ENCODE measurements around the gene DVL1.

DVL1 gene

GRCh38 chr1:1335792-1336248 lies 13.4 kb downstream of the DVL1 start:
- TF ChIP-seq EGR1 (IDR thresholded peaks at IDR 0.05) = no peak
- no peak for TF ChIP-seq TAF1 (IDR thresholded peaks at IDR 0.05; ENCODE audit: low read depth)
- no peak for TF ChIP-seq USF1 (IDR thresholded peaks at IDR 0.05)
- no peak for TF ChIP-seq ZBTB7A (IDR thresholded peaks at IDR 0.05; ENCODE audit: low read depth)
- TF ChIP-seq NFIC (IDR thresholded peaks at IDR 0.05) = no peak
- TF ChIP-seq FOXM1 (IDR thresholded peaks at IDR 0.05; ENCODE audit: borderline replicate concordance, low read depth) = no peak
- TF ChIP-seq CREB1 (IDR thresholded peaks at IDR 0.05; ENCODE audit: low read depth) = no peak
- no peak for TF ChIP-seq YY1 (IDR thresholded peaks at IDR 0.05; ENCODE audit: low read depth)
- TF ChIP-seq REST (IDR thresholded peaks at IDR 0.05; ENCODE audit: low read depth) = no peak
- no peak for TF ChIP-seq RAD21 (IDR thresholded peaks at IDR 0.05; ENCODE audit: low read depth)
- no peak for TF ChIP-seq EP300 (IDR thresholded peaks at IDR 0.05; ENCODE audit: borderline replicate concordance)
- no peak for TF ChIP-seq TEAD4 (IDR thresholded peaks at IDR 0.05)
- TF ChIP-seq TCF12 (IDR thresholded peaks at IDR 0.05; ENCODE audit: low read depth) = no peak
- TF ChIP-seq CEBPB (IDR thresholded peaks at IDR 0.05) = no peak
- no peak for TF ChIP-seq MAX (IDR thresholded peaks at IDR 0.05)

GRCh38 chr1:1335283-1335682 lies 13.9 kb downstream of the DVL1 start:
- TF ChIP-seq TEAD4 (IDR thresholded peaks at IDR 0.05) (no peak), EP300 (IDR thresholded peaks at IDR 0.05; ENCODE audit: borderline replicate concordance) (no peak), ZBTB7A (IDR thresholded peaks at IDR 0.05; ENCODE audit: low read depth) (no peak), FOXM1 (IDR thresholded peaks at IDR 0.05; ENCODE audit: borderline replicate concordance, low read depth) (no peak), CREB1 (IDR thresholded peaks at IDR 0.05; ENCODE audit: low read depth) (no peak), YY1 (IDR thresholded peaks at IDR 0.05; ENCODE audit: low read depth) (no peak), TCF12 (IDR thresholded peaks at IDR 0.05; ENCODE audit: low read depth) (no peak), MAX (IDR thresholded peaks at IDR 0.05) (no peak), TAF1 (IDR thresholded peaks at IDR 0.05; ENCODE audit: low read depth) (no peak), CEBPB (IDR thresholded peaks at IDR 0.05) (no peak), RAD21 (IDR thresholded peaks at IDR 0.05; ENCODE audit: low read depth) (no peak), NFIC (IDR thresholded peaks at IDR 0.05) (no peak), REST (IDR thresholded peaks at IDR 0.05; ENCODE audit: low read depth) (no peak), USF1 (IDR thresholded peaks at IDR 0.05) (no peak), EGR1 (IDR thresholded peaks at IDR 0.05) (no peak)

- TF ChIP-seq EGR1 (IDR thresholded peaks at IDR 0.05) = peak; percentile 39; the same call in 1 of the 2 replicates
- peak; percentile 99 for TF ChIP-seq REST (IDR thresholded peaks at IDR 0.05; ENCODE audit: low read depth)
- TF ChIP-seq MAX (IDR thresholded peaks at IDR 0.05) = 0 out of 2 replicates have a peak, but pooled peaks have one; percentile 53
- no peak for TF ChIP-seq CEBPB (IDR thresholded peaks at IDR 0.05)
- no peak for TF ChIP-seq TAF1 (IDR thresholded peaks at IDR 0.05; ENCODE audit: low read depth)
- TF ChIP-seq TEAD4 (IDR thresholded peaks at IDR 0.05) = no peak
- no peak for TF ChIP-seq USF1 (IDR thresholded peaks at IDR 0.05)
- TF ChIP-seq FOXM1 (IDR thresholded peaks at IDR 0.05; ENCODE audit: borderline replicate concordance, low read depth) = no peak
- TF ChIP-seq NFIC (IDR thresholded peaks at IDR 0.05) = no peak
- peak; percentile 99 for TF ChIP-seq ZBTB7A (IDR thresholded peaks at IDR 0.05; ENCODE audit: low read depth)
Measured at GRCh38 chr1:1334835-1335234, 14.4 kb downstream of the DVL1 start.

Data from Ishikawa (cell line).